HepG2 (cell line): ENCODE measurements around the gene XRCC2. TPM values are rescaled to one million over a fixed set of nuclear protein-coding genes. Genes with fewer than 3 reads are reported as not detected.

Experiments
- ATRX ChIP-seq: sonication (generic); formaldehyde crosslinking; IDR thresholded peaks from 2 replicates; pipeline ENCODE4 v1.4.0; 2020; ENCODE audit warnings: missing genetic modification reagents, borderline replicate concordance
- FOXP1 ChIP-seq, 2 experiments: fragments of 450-650 bp in 1 of 2; IDR thresholded peaks; 2 replicates each; pipeline ENCODE4 v1.6.1; 2017 to 2018; ENCODE audit warnings: antibody characterized with exemption in 1 of 2
- HBP1 ChIP-seq: IDR thresholded peaks from 2 replicates; pipeline ENCODE4 v1.6.1; 2016; ENCODE audit warnings: low read depth, control low read depth
- KDM5A ChIP-seq: fragments of 200-600 bp; sonication (generic); IDR thresholded peaks from 2 replicates; pipeline ENCODE4 v1.7.0; 2018; ENCODE audit warnings: antibody characterized with exemption, mild to moderate bottlenecking, low read length, borderline replicate concordance
- KDM5B ChIP-seq: sonication (generic); formaldehyde crosslinking; IDR thresholded peaks from 2 replicates; pipeline ENCODE4 v1.4.0; 2020; ENCODE audit warnings: missing genetic modification reagents, mild to moderate bottlenecking, borderline replicate concordance
- MAZ ChIP-seq, 2 experiments: sonication (generic) in 1 of 2; formaldehyde crosslinking in 1 of 2; IDR thresholded peaks; 2 replicates each; pipeline versions ENCODE4 v1.5.0 to v1.6.1; 2012 to 2020; ENCODE audit warnings: low read depth in 2 of 2, mild to moderate bottlenecking in 2 of 2, borderline replicate concordance in 1 of 2, improper control_type of control experiment in 1 of 2, low read length in 1 of 2, missing genetic modification reagents in 1 of 2, moderate library complexity in 1 of 2
- MTF2 ChIP-seq: sonication (generic); formaldehyde crosslinking; IDR thresholded peaks from 2 replicates; pipeline ENCODE4 v1.5.0; 2020; ENCODE audit warnings: missing genetic modification reagents, borderline replicate concordance
- RBFOX2 ChIP-seq: fragments of 200-400 bp; formaldehyde crosslinking; IDR thresholded peaks from 2 replicates; pipeline ENCODE4 v1.6.1; 2017; ENCODE audit warnings: low read depth, mild to moderate bottlenecking, low read length
- RELA ChIP-seq: sonication (generic); formaldehyde crosslinking; IDR thresholded peaks from 2 replicates; pipeline ENCODE4 v1.4.0; 2020; ENCODE audit warnings: missing genetic modification reagents
- RFX1 ChIP-seq: fragments of 450-650 bp; IDR thresholded peaks from 2 replicates; pipeline ENCODE4 v1.6.1; 2017
- RXRB ChIP-seq: IDR thresholded peaks from 2 replicates; pipeline ENCODE4 v1.6.1; 2016; ENCODE audit warnings: borderline replicate concordance, missing genetic modification reagents, missing compliant biosample characterization
- SATB2 ChIP-seq: sonication (generic); formaldehyde crosslinking; IDR thresholded peaks from 2 replicates; pipeline ENCODE4 v1.5.0; 2020; ENCODE audit warnings: missing genetic modification reagents
- SUZ12 ChIP-seq: fragments of 150-350 bp; IDR thresholded peaks from 2 replicates; pipeline ENCODE4 v1.6.1; 2014; ENCODE audit warnings: low read depth, low read length
- THAP7 ChIP-seq: sonication (generic); formaldehyde crosslinking; IDR thresholded peaks from 2 replicates; pipeline ENCODE4 v1.8.1; 2023; ENCODE audit warnings: mild to moderate bottlenecking, missing genetic modification reagents
- TOE1 ChIP-seq: sonication (generic); formaldehyde crosslinking; IDR thresholded peaks from 2 replicates; pipeline ENCODE4 v1.4.0; 2020; ENCODE audit warnings: mild to moderate bottlenecking, missing genetic modification reagents
- U2AF2 ChIP-seq: fragments of 200-400 bp; formaldehyde crosslinking; IDR thresholded peaks from 2 replicates; pipeline ENCODE4 v1.6.1; 2017; ENCODE audit warnings: low read depth, mild to moderate bottlenecking, low read length
- ZNF34 ChIP-seq: sonication (generic); formaldehyde crosslinking; IDR thresholded peaks from 2 replicates; pipeline ENCODE4 v1.4.0; 2020; ENCODE audit warnings: mild to moderate bottlenecking, missing genetic modification reagents, borderline replicate concordance
- ZNF501 ChIP-seq: sonication (generic); formaldehyde crosslinking; IDR thresholded peaks from 2 replicates; pipeline ENCODE4 v1.5.1; 2020; ENCODE audit warnings: mild to moderate bottlenecking, moderate library complexity, missing genetic modification reagents
- ZNF629 ChIP-seq: sonication (generic); formaldehyde crosslinking; conservative IDR thresholded peaks from 2 replicates; pipeline ENCODE4 v1.5.0; 2020; ENCODE audit warnings: missing genetic modification reagents
- ZNF770 ChIP-seq: sonication (generic); formaldehyde crosslinking; IDR thresholded peaks from 2 replicates; pipeline ENCODE4 v1.5.0; 2020; ENCODE audit warnings: mild to moderate bottlenecking, missing genetic modification reagents
- polyA plus RNA-seq, 8 experiments: library from polyadenylated mRNA; depleted of rRNA in 3 of 8; stranded (reverse) in 7 of 8; unstranded in 1 of 8; fragments of >200 nt; fragmentation: Illumina TruSeq in 4 of 8; extraction: Trizol in 4 of 8; gene quantifications; 2 replicates each; pipeline versions ENCODE4 v1.2.1 to v1.2.3, GENCODE V29; 2011 to 2016; ENCODE audit warnings: low read depth in 4 of 8, missing spikeins in 1 of 8, mixed read lengths in 1 of 8; ENCODE audit not compliant: insufficient read depth in 1 of 8
- total RNA-seq, 5 experiments: library from RNA; depleted of rRNA; stranded (reverse); fragments of >200 nt; fragmentation: Illumina TruSeq; extraction: Trizol; gene quantifications; 2 replicates each; pipeline ENCODE4 v1.2.3, GENCODE V29; 2016; ENCODE audit warnings: low read depth in 1 of 5
- TF ChIP-seq, protein P1 (sequence below): IDR thresholded peaks from 2 replicates; pipeline ENCODE4 v1.6.1; 2012; ENCODE audit warnings: low read depth, low read length, improper control_type of control experiment
- TF ChIP-seq, protein P2 (sequence below): IDR thresholded peaks from 2 replicates; pipeline ENCODE4 v1.6.1; 2012; ENCODE audit warnings: inconsistent platforms

XRCC2 gene
- total and polyA plus RNA-seq, 2 of the 13 experiments (the other 11 are each of a cell fraction or from before 2014, with no cell fraction given), result 3.8 to 14.5 TPM

DNA sequence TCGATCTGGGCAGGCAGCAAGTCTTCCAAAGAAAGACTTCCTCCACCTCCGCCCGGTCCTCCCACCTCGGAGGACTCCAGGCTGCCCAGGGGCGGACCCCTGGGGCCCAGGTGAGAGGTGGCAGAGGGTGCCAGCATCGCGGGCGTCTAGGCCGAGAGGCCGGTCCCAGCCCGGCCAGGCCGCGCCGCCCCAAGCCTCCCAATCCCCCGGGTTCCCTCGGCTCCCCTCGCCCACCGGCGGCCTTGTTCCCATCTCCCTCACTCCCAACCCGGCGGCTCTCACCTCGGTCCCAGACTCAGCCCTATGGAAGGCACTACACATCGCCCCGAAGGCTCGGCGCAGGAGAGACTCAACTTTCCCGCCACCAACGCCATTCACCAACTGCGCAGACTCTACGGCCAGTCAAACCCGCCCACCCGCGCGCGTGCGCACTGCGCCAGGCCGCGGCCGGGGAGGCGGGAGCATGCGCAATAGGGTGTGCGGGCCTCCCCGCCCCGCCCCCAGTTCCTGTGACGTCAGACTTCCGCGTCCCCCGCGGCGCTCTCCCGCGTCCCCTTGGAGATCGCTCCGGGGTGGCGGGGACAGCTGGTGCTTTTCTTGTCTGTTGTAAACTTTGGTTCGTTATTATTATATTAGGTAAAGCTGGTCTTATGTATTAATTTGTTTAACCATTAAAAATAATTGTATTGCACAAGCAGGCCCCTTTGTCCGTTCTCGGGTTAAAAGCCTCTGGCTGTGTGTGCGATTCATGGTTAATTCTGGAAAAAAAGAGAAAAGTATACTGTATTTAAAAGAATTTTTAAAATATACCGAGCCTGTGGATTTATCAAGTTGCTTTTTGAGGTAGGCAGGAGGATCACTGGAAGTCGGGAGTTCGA, at the start of gene XRCC2 (continued):
- TF ChIP-seq SATB2 (CRISPR knock-in tag) (no peak), KDM5A (peak; percentile 81; the same call in 1 of the 2 replicates), HBP1 (CRISPR knock-in tag) (peak; percentile 99), KDM5B (CRISPR knock-in tag) (peak; percentile 77), ATRX (CRISPR knock-in tag) (no peak), FOXP1 (IDR thresholded peaks at IDR 0.05) (no peak), FOXP1 (CRISPR knock-in tag; IDR thresholded peaks at IDR 0.05) (0 out of 2 replicates have a peak, but pooled peaks have one; percentile 19), MAZ (IDR thresholded peaks at IDR 0.05; ENCODE audit: borderline replicate concordance, low read depth, low read length) (peak; percentile 82), MAZ (CRISPR knock-in tag; IDR thresholded peaks at IDR 0.05; ENCODE audit: low read depth) (peak; percentile 26; the same call in 1 of the 2 replicates), ZNF770 (CRISPR knock-in tag) (no peak), RXRB (0 out of 2 replicates have a peak, but pooled peaks have one; percentile 31), RBFOX2 (peak; percentile 92), ZNF34 (CRISPR knock-in tag) (0 out of 2 replicates have a peak, but pooled peaks have one; percentile 59), RELA (CRISPR knock-in tag) (no peak), SUZ12 (no peak), ZNF629 (CRISPR knock-in tag) (no peak), ZNF501 (no peak; the same call in 1 of the 2 replicates), U2AF2 (no peak), RFX1 (no peak), THAP7 (CRISPR knock-in tag) (no peak), MTF2 (CRISPR knock-in tag) (no peak), TOE1 (CRISPR knock-in tag) (0 out of 2 replicates have a peak, but pooled peaks have one; percentile 36)
- TF ChIP-seq, protein P1, sequence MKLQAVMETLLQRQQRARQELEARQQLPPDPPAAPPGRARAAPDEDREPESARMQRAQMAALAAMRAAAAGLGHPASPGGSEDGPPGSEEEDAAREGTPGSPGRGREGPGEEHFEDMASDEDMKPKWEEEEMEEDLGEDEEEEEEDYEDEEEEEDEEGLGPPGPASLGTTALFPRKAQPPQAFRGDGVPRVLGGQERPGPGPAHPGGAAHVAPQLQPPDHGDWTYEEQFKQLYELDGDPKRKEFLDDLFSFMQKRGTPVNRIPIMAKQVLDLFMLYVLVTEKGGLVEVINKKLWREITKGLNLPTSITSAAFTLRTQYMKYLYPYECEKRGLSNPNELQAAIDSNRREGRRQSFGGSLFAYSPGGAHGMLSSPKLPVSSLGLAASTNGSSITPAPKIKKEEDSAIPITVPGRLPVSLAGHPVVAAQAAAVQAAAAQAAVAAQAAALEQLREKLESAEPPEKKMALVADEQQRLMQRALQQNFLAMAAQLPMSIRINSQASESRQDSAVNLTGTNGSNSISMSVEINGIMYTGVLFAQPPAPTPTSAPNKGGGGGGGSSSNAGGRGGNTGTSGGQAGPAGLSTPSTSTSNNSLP, result no peak
- TF ChIP-seq, protein P2, sequence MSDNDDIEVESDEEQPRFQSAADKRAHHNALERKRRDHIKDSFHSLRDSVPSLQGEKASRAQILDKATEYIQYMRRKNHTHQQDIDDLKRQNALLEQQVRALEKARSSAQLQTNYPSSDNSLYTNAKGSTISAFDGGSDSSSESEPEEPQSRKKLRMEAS, result peak; percentile 89
